Prostate gland (tissue), 2 donors: ENCODE data around the gene PEAR1.

ENCODE experiments used
- CTCF ChIP-seq, 4 experiments: fragments of 200-600 bp in 2 of 4; fragments of 450-650 bp in 2 of 4; sonication (generic) in 2 of 4; IDR thresholded peaks; 1 replicate in 3 of 4; 2 replicates in 1 of 4; pipeline ENCODE4 v1.5.1; 2016 to 2019; ENCODE audit warnings: antibody characterized with exemption in 4 of 4, mild to moderate bottlenecking in 2 of 4, moderate library complexity in 2 of 4
- POLR2A ChIP-seq: fragments of 450-650 bp; IDR thresholded peaks from one replicate; pipeline ENCODE4 v1.6.1; 2016; ENCODE audit warnings: antibody characterized with exemption, mild to moderate bottlenecking
- POLR2AphosphoS5 ChIP-seq: sonication (generic); formaldehyde crosslinking; IDR thresholded peaks from one replicate; pipeline ENCODE4 v1.6.1; 2017; ENCODE audit warnings: antibody characterized with exemption

DNA sequence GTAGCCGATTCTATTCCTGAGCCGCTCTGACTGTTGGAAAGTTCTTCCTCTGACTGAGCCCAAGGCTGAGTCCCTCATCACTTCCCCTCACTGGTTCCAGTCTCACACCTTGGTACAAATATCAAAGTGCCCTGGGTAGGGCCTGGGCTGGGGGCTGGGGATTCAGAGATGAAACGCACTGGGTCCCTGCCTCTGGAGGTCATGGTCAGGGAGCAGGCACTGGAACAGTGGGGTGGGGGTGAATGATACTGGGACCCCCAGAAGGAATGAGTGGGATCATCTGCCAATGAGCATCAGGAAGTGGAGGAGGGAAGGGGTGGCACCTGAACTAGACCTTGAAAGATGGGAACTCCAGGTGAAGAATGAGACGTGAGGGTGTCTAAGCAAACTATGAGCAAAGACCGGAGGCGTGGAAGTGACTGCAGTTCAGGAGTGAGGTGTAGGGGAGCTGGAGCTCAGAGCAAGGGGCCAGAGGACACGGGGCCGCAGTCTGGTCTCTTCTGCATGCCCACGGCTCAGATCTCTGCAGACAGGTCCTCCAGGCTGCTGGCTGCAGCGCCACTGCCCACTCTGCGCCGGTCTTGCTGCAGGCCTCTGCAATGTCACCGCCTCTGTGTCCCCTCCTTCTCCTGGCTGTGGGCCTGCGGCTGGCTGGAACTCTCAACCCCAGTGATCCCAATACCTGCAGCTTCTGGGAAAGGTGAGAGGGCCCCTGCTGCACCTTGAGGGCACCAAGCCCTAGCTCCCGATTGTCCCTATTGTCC lies 10.0 kb downstream of the PEAR1 start:
- TF ChIP-seq CTCF (IDR thresholded peaks at IDR 0.05): no peak
- TF ChIP-seq POLR2A: no peak
- no peak for TF ChIP-seq POLR2AphosphoS5
